Measurements from ENCODE around the gene WDR3. TPM values are rescaled to one million over a fixed set of nuclear protein-coding genes. Genes with fewer than 3 reads are reported as not detected.

The WDR3 gene
- total RNA-seq, 1 donor from 2014 or later, result 17.3 TPM

DNA sequence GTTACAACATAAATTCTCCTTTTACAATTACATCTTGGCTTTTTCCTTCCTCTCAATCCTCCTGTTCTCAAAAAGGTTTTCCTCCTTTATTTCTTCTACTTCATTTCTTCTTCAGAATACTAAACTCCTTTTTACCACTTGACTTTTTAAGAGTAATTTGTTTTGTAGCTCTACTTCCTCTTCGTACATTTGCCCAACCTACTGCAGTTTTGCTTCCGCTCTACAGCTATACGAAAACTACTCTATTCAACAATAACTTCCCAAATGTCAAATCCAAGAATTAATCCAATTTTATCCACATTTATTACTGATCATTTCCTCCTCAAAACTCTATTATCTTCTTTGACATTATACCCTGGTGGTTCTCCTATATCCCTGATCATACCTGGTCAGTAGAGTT lies 3.6 kb upstream of the WDR3 start:
- no peaks in the 10 kb centered on the region for H3K27me3 Mint-ChIP-seq (ENCODE audit: low read depth)
- H3K4me3 Mint-ChIP-seq (ENCODE audit: unreplicated experiment), result no peak overlapping the region
- DNase-seq (ENCODE audit: low spot score), result no peak
- peak overlapping the region; percentile 32 for H3K27ac Mint-ChIP-seq (ENCODE audit: unreplicated experiment)
- TF ChIP-seq, protein P1, sequence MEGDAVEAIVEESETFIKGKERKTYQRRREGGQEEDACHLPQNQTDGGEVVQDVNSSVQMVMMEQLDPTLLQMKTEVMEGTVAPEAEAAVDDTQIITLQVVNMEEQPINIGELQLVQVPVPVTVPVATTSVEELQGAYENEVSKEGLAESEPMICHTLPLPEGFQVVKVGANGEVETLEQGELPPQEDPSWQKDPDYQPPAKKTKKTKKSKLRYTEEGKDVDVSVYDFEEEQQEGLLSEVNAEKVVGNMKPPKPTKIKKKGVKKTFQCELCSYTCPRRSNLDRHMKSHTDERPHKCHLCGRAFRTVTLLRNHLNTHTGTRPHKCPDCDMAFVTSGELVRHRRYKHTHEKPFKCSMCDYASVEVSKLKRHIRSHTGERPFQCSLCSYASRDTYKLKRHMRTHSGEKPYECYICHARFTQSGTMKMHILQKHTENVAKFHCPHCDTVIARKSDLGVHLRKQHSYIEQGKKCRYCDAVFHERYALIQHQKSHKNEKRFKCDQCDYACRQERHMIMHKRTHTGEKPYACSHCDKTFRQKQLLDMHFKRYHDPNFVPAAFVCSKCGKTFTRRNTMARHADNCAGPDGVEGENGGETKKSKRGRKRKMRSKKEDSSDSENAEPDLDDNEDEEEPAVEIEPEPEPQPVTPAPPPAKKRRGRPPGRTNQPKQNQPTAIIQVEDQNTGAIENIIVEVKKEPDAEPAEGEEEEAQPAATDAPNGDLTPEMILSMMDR (IDR thresholded peaks at IDR 0.05), result no peak
- H3K36me3 Mint-ChIP-seq (ENCODE audit: low read depth), result peaks cover 2% of the 10 kb centered on the region
- peaks cover 25% of the 10 kb centered on the region for H3K4me1 Mint-ChIP-seq (ENCODE audit: low read depth)
- no peaks in the 10 kb centered on the region for H3K9me3 Mint-ChIP-seq (ENCODE audit: low read depth)

DNA sequence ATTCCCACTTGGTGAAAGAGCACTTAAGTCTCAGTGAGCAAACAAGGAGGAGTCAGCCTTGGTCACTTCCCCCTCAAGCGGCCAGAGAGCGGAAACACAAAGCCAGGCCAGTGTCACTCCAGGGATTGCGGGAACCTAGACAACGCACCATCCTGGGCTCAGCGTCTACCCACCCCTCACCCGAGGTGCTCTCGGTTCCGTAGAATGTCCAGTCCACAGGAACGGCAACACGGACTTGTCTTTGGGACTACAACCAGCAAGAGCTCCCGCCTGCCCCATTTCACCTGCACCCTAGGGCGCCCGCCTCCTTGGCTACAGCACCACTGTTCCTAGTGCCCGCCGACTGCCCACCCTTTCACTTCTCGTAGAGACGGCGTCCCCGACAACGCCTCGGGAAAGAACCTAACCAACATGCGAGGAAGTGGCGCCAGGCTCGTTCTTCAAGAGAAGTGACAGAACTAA lies 627 bp upstream of the WDR3 start:
- peaks cover 1% of the 10 kb centered on the region for H3K36me3 Mint-ChIP-seq (ENCODE audit: low read depth)
- H3K27me3 Mint-ChIP-seq (ENCODE audit: low read depth), result no peaks in the 10 kb centered on the region
- H3K4me1 Mint-ChIP-seq (ENCODE audit: low read depth), result peaks cover 40% of the 10 kb centered on the region
- DNase-seq (ENCODE audit: low spot score), result peak; percentile 90
- peak overlapping the region; percentile 97 for H3K27ac Mint-ChIP-seq (ENCODE audit: unreplicated experiment)
- peak overlapping the region; percentile 98 for H3K4me3 Mint-ChIP-seq (ENCODE audit: unreplicated experiment)
- H3K9me3 Mint-ChIP-seq (ENCODE audit: low read depth), result no peaks in the 10 kb centered on the region
- TF ChIP-seq, protein P1 (IDR thresholded peaks at IDR 0.05), result peak; percentile 67

DNA sequence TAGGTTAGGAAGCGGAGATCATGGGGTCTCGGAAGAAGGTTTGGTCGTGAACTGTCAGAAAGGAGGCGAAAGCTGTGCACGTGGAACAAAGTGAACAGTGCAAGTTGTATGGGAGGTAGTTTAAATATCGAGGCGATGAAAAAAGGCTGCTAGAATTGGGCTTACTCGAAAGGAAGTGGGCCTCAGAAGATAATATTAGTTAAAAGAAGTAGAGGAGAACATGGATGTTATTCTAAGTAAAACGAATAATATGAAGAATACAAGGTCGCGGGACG lies 571 bp downstream of the WDR3 start:
- peaks cover 40% of the 10 kb centered on the region for H3K4me1 Mint-ChIP-seq (ENCODE audit: low read depth)
- no peaks in the 10 kb centered on the region for H3K9me3 Mint-ChIP-seq (ENCODE audit: low read depth)
- peaks cover 1% of the 10 kb centered on the region for H3K36me3 Mint-ChIP-seq (ENCODE audit: low read depth)

DNA sequence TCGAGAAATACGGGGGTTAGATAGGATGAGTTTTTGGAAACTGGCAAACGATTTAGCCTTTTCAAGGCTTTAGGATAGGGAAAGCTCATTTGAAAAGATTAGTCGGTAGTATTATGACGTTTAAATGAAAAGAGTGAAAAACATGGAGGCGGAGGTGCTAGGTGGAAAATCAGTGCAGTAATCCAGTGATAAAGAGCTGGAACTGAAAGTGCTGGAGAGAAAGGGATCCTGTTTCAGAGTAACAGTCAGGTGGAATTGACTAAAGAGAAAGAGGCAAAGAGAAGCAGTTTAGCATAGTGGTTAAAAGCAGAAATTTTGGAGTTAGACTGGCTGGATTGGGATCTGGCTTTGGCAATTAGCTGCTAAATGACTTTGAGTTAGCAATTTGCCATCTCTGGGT lies 945 bp downstream of the WDR3 start:
- H3K4me3 Mint-ChIP-seq (ENCODE audit: unreplicated experiment), result peak overlapping the region; percentile 98
- TF ChIP-seq, protein P1 (IDR thresholded peaks at IDR 0.05), result no peak
- H3K4me1 Mint-ChIP-seq (ENCODE audit: low read depth), result peaks cover 40% of the 10 kb centered on the region
- DNase-seq (ENCODE audit: low spot score), result no peak
- H3K27ac Mint-ChIP-seq (ENCODE audit: unreplicated experiment), result peak overlapping the region; percentile 97
- peaks cover 1% of the 10 kb centered on the region for H3K36me3 Mint-ChIP-seq (ENCODE audit: low read depth)
- no peaks in the 10 kb centered on the region for H3K9me3 Mint-ChIP-seq (ENCODE audit: low read depth)
- no peaks in the 10 kb centered on the region for H3K27me3 Mint-ChIP-seq (ENCODE audit: low read depth)

More for the DNA sequence above, 571 bp downstream of the WDR3 start:
- TF ChIP-seq, protein P1 (IDR thresholded peaks at IDR 0.05), result no peak
- H3K27me3 Mint-ChIP-seq (ENCODE audit: low read depth), result no peaks in the 10 kb centered on the region
- H3K27ac Mint-ChIP-seq (ENCODE audit: unreplicated experiment), result peak overlapping the region; percentile 97
- no peak for DNase-seq (ENCODE audit: low spot score)
- H3K4me3 Mint-ChIP-seq (ENCODE audit: unreplicated experiment), result peak overlapping the region; percentile 98

DNA sequence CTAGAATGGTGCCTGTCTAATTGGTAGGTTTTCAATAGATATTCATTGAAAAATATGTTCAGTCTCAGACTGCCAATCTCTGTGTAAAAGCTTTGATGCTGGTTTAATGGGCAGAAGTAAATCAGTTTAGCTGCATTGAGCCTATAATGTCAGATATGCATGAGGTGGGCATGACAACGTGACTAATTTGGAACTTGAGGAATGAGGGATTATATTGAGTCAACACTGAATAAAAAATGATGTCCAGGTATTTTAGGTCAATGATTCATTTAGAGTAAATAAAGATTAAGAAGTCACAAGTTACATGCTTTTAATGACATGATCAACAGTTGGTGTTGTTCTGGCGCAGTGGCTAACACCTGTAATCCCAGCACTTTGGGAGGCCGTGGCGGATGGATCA lies 3.0 kb downstream of the WDR3 start:
- Mint-ChIP-seq H3K27me3 (ENCODE audit: low read depth) (no peaks in the 10 kb centered on the region), H3K36me3 (ENCODE audit: low read depth) (peaks cover 2% of the 10 kb centered on the region), H3K4me1 (ENCODE audit: low read depth) (peaks cover 35% of the 10 kb centered on the region), H3K4me3 (ENCODE audit: unreplicated experiment) (no peak overlapping the region), H3K9me3 (ENCODE audit: low read depth) (no peaks in the 10 kb centered on the region), H3K27ac (ENCODE audit: unreplicated experiment) (no peak overlapping the region)
- no peak for DNase-seq (ENCODE audit: low spot score)
- TF ChIP-seq, protein P1 (IDR thresholded peaks at IDR 0.05), result no peak
